ENCODE results near the gene PGM3. TPM values are rescaled to one million over a fixed set of nuclear protein-coding genes. Genes with fewer than 3 reads are reported as not detected.

PGM3 gene
- total RNA-seq, 1 donor from 2014 or later, result 37.3 TPM

DNA sequence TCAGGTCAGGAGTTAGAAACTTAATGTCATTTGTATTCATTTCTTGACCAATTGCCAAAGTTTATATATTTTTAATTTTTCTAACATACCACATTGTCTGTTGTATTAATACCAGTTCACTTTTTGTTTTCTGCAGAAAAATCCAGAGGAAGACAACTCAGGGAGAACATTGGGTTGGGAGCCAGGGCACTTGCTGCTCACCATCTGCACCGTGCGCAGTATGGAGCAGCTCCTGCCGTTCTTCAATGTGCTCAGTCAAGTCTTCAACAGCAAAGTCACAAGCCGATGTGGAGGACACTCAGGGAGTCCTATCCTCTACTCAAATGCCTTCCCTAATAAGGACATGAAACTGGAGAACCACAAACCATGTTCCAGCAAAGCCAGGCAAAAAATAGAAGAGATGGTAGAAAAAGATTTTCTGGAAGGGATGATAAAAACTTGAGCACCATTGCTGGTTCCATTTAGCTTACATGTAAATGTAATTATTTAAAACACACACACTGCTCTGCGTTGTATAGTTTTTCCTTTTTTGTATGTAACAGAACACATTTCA is 25.3 kb downstream of the PGM3 start:
- intact Hi-C loops (cut with DNase I), result no loop called here
- no peaks in the 10 kb centered on the region for H3K4me1 ChIP-seq
- no peak overlapping the region for H3K4me3 ChIP-seq
- no peak for ATAC-seq
- TF ChIP-seq, protein P1, sequence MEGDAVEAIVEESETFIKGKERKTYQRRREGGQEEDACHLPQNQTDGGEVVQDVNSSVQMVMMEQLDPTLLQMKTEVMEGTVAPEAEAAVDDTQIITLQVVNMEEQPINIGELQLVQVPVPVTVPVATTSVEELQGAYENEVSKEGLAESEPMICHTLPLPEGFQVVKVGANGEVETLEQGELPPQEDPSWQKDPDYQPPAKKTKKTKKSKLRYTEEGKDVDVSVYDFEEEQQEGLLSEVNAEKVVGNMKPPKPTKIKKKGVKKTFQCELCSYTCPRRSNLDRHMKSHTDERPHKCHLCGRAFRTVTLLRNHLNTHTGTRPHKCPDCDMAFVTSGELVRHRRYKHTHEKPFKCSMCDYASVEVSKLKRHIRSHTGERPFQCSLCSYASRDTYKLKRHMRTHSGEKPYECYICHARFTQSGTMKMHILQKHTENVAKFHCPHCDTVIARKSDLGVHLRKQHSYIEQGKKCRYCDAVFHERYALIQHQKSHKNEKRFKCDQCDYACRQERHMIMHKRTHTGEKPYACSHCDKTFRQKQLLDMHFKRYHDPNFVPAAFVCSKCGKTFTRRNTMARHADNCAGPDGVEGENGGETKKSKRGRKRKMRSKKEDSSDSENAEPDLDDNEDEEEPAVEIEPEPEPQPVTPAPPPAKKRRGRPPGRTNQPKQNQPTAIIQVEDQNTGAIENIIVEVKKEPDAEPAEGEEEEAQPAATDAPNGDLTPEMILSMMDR (IDR thresholded peaks at IDR 0.05), result no peak
- H3K27me3 ChIP-seq, result no peaks in the 10 kb centered on the region
- H3K36me3 ChIP-seq, result peaks cover 99% of the 10 kb centered on the region
- no peaks in the 10 kb centered on the region for H3K9me3 ChIP-seq
- DNase-seq, result no peak
- no peak overlapping the region for H3K27ac ChIP-seq

DNA sequence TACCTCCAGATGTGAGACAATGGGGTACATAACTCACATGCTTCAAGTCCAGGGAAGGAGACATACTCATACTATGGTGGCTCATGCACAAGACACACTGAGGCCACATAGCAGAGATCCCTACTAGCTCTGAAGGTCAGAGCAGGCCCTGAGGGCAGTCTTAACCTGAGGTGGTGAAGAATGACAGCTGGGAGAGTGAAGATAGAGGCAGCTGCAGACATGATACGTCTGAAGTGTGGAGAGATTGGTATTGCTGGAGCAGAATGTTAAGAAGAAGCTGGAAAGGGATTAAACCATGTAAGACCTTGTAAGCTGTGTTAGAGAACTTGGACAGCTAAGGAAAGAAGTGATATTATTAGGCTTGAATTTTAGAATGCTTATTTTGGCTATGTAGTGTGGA is 32.9 kb downstream of the PGM3 start:
- H3K9me3 ChIP-seq, result no peaks in the 10 kb centered on the region
- no peak for DNase-seq
- H3K4me1 ChIP-seq, result no peaks in the 10 kb centered on the region
- H3K4me3 ChIP-seq, result no peak overlapping the region
- no peaks in the 10 kb centered on the region for H3K27me3 ChIP-seq
- no peak overlapping the region for H3K27ac ChIP-seq
- peak; percentile 47 for ATAC-seq
- intact Hi-C loops (cut with DNase I), result no loop called here
- TF ChIP-seq, protein P1 (IDR thresholded peaks at IDR 0.05), result no peak
- peaks cover 87% of the 10 kb centered on the region for H3K36me3 ChIP-seq

DNA sequence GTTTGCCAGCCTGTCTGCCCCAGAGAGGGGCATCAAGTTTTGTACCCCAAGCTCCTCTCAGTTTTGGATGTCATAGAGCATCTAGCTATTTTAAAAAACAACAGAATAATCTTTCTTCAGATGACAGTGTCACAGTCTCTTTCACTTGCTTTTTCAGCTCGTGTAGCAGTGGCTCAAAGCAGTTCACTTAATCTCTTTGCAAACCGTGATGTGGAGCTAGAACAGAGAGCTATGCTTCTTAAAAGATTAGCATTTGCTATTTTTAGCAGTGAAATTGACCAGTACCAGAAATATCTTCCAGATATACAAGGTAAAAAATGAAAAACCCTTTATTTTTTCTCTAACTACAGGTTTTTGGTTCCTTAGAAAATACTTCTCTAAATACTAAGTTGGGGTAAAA is 37.3 kb downstream of the PGM3 start:
- TF ChIP-seq, protein P1 (IDR thresholded peaks at IDR 0.05), result no peak
- peaks cover 93% of the 10 kb centered on the region for H3K36me3 ChIP-seq

DNA sequence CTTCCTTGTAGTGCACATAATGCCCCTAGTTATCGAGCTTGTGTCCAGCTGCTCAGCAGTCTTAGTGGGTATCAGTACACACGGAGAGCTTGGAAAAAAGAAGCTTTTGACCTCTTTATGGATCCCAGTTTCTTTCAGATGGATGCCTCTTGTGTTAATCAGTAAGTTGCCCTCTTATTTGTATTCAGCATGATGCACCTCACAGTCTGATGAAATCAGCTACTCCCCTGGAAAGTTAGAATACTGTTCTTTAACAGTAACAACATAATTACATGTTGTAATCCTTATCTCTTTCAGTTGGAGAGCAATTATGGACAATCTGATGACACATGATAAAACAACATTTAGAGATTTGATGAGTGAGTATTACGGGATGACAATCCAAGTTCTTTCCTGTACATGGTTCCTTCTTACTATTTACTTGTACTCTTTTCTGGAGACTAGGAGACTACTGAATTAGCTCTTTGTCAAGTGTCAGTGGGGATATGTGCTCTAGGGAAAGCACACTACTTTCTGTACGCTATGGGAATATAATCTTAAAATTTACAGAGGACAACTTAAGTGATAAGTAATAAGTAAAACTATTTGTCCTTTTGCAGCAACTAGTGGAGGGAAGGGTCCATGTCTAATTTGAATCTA is 39.1 kb downstream of the PGM3 start:
- no peak overlapping the region for H3K27ac ChIP-seq
- H3K4me1 ChIP-seq, result no peaks in the 10 kb centered on the region
- no peaks in the 10 kb centered on the region for H3K27me3 ChIP-seq
- no peaks in the 10 kb centered on the region for H3K9me3 ChIP-seq
- DNase-seq (no peak), ATAC-seq (no peak)
- no peak overlapping the region for H3K4me3 ChIP-seq
- TF ChIP-seq, protein P1 (IDR thresholded peaks at IDR 0.05), result no peak
- intact Hi-C loops (cut with DNase I), result no loop called here
- peaks cover 88% of the 10 kb centered on the region for H3K36me3 ChIP-seq

More for the DNA sequence above, 37.3 kb downstream of the PGM3 start:
- Histone ChIP-seq H3K4me3 (no peak overlapping the region), H3K27me3 (no peaks in the 10 kb centered on the region), H3K27ac (no peak overlapping the region), H3K9me3 (no peaks in the 10 kb centered on the region), H3K4me1 (no peaks in the 10 kb centered on the region)
- ATAC-seq (no peak), DNase-seq (no peak)
- intact Hi-C loops (cut with DNase I), result no loop called here

DNA sequence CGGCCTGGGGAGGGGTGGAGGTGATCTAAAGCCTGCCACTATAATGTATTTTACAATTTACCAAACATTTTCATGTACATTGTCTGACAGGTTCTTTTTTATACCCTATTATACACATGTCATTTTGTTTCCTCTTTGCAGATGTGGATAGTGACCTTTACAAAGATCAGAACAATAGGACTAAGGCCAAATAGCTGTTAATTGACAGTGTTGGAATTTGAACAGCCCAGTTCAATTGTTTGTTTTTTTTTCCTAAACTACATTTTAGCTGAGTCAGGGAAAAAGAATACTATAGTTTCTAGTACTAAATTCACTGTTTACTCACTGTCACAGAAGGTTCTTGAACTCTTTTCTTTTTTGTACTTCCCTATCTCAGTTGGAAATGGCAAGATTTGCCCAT is 40.2 kb downstream of the PGM3 start:
- TF ChIP-seq, protein P1 (IDR thresholded peaks at IDR 0.05), result no peak
- Histone ChIP-seq H3K4me1 (no peaks in the 10 kb centered on the region), H3K4me3 (no peak overlapping the region), H3K27me3 (no peaks in the 10 kb centered on the region), H3K9me3 (no peaks in the 10 kb centered on the region), H3K27ac (no peak overlapping the region), H3K36me3 (peaks cover 85% of the 10 kb centered on the region)
- intact Hi-C loops (cut with DNase I), result no loop called here
- ATAC-seq, result no peak
- no peak for DNase-seq

Measured in upper lobe of right lung (tissue), 1 donor.